Sciatic nerve (tissue), 2 donors: ENCODE data around the gene ESCO1. TPM values are rescaled to one million over a fixed set of nuclear protein-coding genes. Genes with fewer than 3 reads are reported as not detected.

Source experiments
- ATAC-seq: fragments of 200-7000 bp; cut with Tn5 transposase; one replicate; pipeline ENCODE4 v1.9.1; 2020; ENCODE audit warnings: mild to moderate bottlenecking, moderate library complexity
- DNase-seq: peaks from one replicate; pipeline ENCODE4 v3.0.0-alpha.2; 2020; ENCODE audit warnings: low spot score
- intact Hi-C: fragments of 100-400 bp; cut with DNase I; formaldehyde crosslinking; loops from one replicate; pipeline ENCODE4 v1.14.2; 2022
- total RNA-seq: library from RNA; stranded (reverse); fragmentation: NEBNext Ultra II Directional; extraction: Animal tissue kit (Norgen Biotek cat#: 25700); gene quantifications from one replicate; pipeline ENCODE4 v1.2.1, GENCODE V29; 2021
- donor health status: DM: no; HTN: no; CAD: no.
- donor health status: DM: no; HTN: no; CAD: no.

The ESCO1 gene
- total RNA-seq, 1 donor from 2014 or later = 17.0 TPM

- intact Hi-C loops = no loop called here
- ATAC-seq = no peak
- DNase-seq = no peak
These were observed 97.8 kb downstream of the ESCO1 start for GRCh38 chr18:21502661-21503060.

- ATAC-seq (no peak), DNase-seq (no peak)
- intact Hi-C loops = no loop called here
These were observed 100.5 kb downstream of the ESCO1 start for GRCh38 chr18:21499997-21500396.

- DNase-seq (no peak), ATAC-seq (no peak)
- intact Hi-C loops = no loop called here
These were observed 104.1 kb downstream of the ESCO1 start for GRCh38 chr18:21496277-21496835.

GRCh38 chr18:21490748-21491147 lies 109.8 kb downstream of the ESCO1 start:
- DNase-seq (no peak), ATAC-seq (no peak)
- intact Hi-C loops = no loop called here

- intact Hi-C loops = no loop called here
- DNase-seq (no peak), ATAC-seq (no peak)
These were observed 110.5 kb downstream of the ESCO1 start for GRCh38 chr18:21489919-21490495.

- DNase-seq = no peak
- intact Hi-C loops = no loop called here
- no peak for ATAC-seq
These were observed 111.3 kb downstream of the ESCO1 start for GRCh38 chr18:21489119-21489750.

- no peak for DNase-seq
- no peak for ATAC-seq
- intact Hi-C loops = no loop called here
These were observed 113.5 kb downstream of the ESCO1 start for GRCh38 chr18:21486905-21487437.

- DNase-seq (no peak), ATAC-seq (no peak)
- intact Hi-C loops = no loop called here
These were observed 115.5 kb downstream of the ESCO1 start for GRCh38 chr18:21484851-21485636.

GRCh38 chr18:21483051-21483450 lies 117.5 kb downstream of the ESCO1 start:
- DNase-seq (no peak), ATAC-seq (no peak)
- intact Hi-C loops = no loop called here

GRCh38 chr18:21481739-21482138 lies 118.8 kb downstream of the ESCO1 start:
- intact Hi-C loops = no loop called here
- no peak for ATAC-seq

GRCh38 chr18:21479721-21480120 lies 120.8 kb downstream of the ESCO1 start:
- no peak for ATAC-seq
- intact Hi-C loops = no loop called here
- no peak for DNase-seq

More at GRCh38 chr18:21481739-21482138, 118.8 kb downstream of the ESCO1 start:
- DNase-seq = no peak

Other genes starting within 250 kb of the ESCO1 start
- gene SNRPD1, start 11.6 kb upstream of the ESCO1 start, total RNA-seq = 28.2 TPM
- 15.4 TPM for gene ABHD3, start 104.1 kb upstream of the ESCO1 start, total RNA-seq
- 50.4 TPM for gene MIB1, start 140.1 kb upstream of the ESCO1 start, total RNA-seq